ENCODE measurements around the gene APBB1IP.
"Not testable (repeated sequence)": the region's sequence is repeated elsewhere in the genome, so short reads cannot be mapped to it uniquely, and the experiment has no call there.

Gene APBB1IP

GRCh38 chr10:26478061-26478460 is 39.9 kb downstream of the APBB1IP start:
- DNase-seq, result no peak

GRCh38 chr10:26479766-26480492 is 41.8 kb downstream of the APBB1IP start:
- DNase-seq, result no peak

GRCh38 chr10:26481315-26481692 is 43.2 kb downstream of the APBB1IP start:
- no peak for DNase-seq

GRCh38 chr10:26481914-26482550 is 43.9 kb downstream of the APBB1IP start:
- no peak for DNase-seq

- no peak for DNase-seq
Measured at GRCh38 chr10:26483554-26483953, 45.4 kb downstream of the APBB1IP start.

- DNase-seq, result no peak
Measured at GRCh38 chr10:26485150-26485941, 47.2 kb downstream of the APBB1IP start.

- DNase-seq, result no peak
Measured at GRCh38 chr10:26486304-26486703, 48.2 kb downstream of the APBB1IP start.

GRCh38 chr10:26486990-26487850 is 49.1 kb downstream of the APBB1IP start:
- DNase-seq, result no peak

GRCh38 chr10:26488344-26488743 is 50.2 kb downstream of the APBB1IP start:
- no peak for DNase-seq

- DNase-seq, result no peak
Measured at GRCh38 chr10:26489081-26489480, 50.9 kb downstream of the APBB1IP start.

- not testable (repeated sequence) for DNase-seq
Measured at GRCh38 chr10:26490367-26490766, 52.2 kb downstream of the APBB1IP start.

GRCh38 chr10:26491276-26491675 is 53.1 kb downstream of the APBB1IP start:
- DNase-seq, result no peak

- DNase-seq, result no peak
Measured at GRCh38 chr10:26491934-26492333, 53.8 kb downstream of the APBB1IP start.

GRCh38 chr10:26492725-26493124 is 54.6 kb downstream of the APBB1IP start:
- not testable (repeated sequence) for DNase-seq

- DNase-seq, result no peak
Measured at GRCh38 chr10:26494018-26494417, 55.9 kb downstream of the APBB1IP start.

- no peak for DNase-seq
Measured at GRCh38 chr10:26499426-26499825, 61.3 kb downstream of the APBB1IP start.

GRCh38 chr10:26502986-26503385 is 64.8 kb downstream of the APBB1IP start:
- no peak for DNase-seq

GRCh38 chr10:26503911-26504310 is 65.8 kb downstream of the APBB1IP start:
- DNase-seq, result no peak

GRCh38 chr10:26504429-26504828 is 66.3 kb downstream of the APBB1IP start:
- not testable (repeated sequence) for DNase-seq

GRCh38 chr10:26505491-26505890 is 67.3 kb downstream of the APBB1IP start:
- DNase-seq, result no peak

- DNase-seq, result no peak
Measured at GRCh38 chr10:26506736-26507135, 68.6 kb downstream of the APBB1IP start.

GRCh38 chr10:26507441-26507840 is 69.3 kb downstream of the APBB1IP start:
- DNase-seq, result no peak

- no peak for DNase-seq
Measured at GRCh38 chr10:26508016-26508415, 69.9 kb downstream of the APBB1IP start.
